WTC11 (cell line): Measurements from ENCODE around the gene MYO6.

Source experiments
- CBFB ChIP-seq: sonication (generic); formaldehyde crosslinking; IDR thresholded peaks from 2 replicates; pipeline ENCODE4 v1.8.1; 2022; ENCODE audit warnings: mild to moderate bottlenecking, low read depth, missing genetic modification reagents
- CREB1 ChIP-seq: sonication (generic); formaldehyde crosslinking; IDR thresholded peaks from 2 replicates; pipeline ENCODE4 v1.8.0; 2023; ENCODE audit warnings: mild to moderate bottlenecking, missing genetic modification reagents
- CTCF ChIP-seq: fragments of 200-600 bp; IDR thresholded peaks from 2 replicates; pipeline ENCODE4 v1.8.0; 2022; ENCODE audit warnings: antibody characterized with exemption
- E2F4 ChIP-seq: sonication (generic); formaldehyde crosslinking; IDR thresholded peaks from 2 replicates; pipeline ENCODE4 v1.8.1; 2022; ENCODE audit warnings: low read depth, mild to moderate bottlenecking, moderate library complexity, missing genetic modification reagents, borderline replicate concordance
- ELF4 ChIP-seq: sonication (generic); formaldehyde crosslinking; IDR thresholded peaks from 2 replicates; pipeline ENCODE4 v1.8.1; 2022; ENCODE audit warnings: low read depth, mild to moderate bottlenecking, moderate library complexity, missing genetic modification reagents
- NR3C1 ChIP-seq: sonication (generic); formaldehyde crosslinking; conservative IDR thresholded peaks from 2 replicates; pipeline ENCODE4 v1.8.1; 2023; ENCODE audit warnings: low read depth, mild to moderate bottlenecking, missing genetic modification reagents
- ZNF263 ChIP-seq: sonication (generic); formaldehyde crosslinking; IDR thresholded peaks from 2 replicates; pipeline ENCODE4 v1.8.1; 2022; ENCODE audit warnings: low read depth, mild to moderate bottlenecking, moderate library complexity, missing genetic modification reagents
- TF ChIP-seq, protein P1 (sequence below): sonication (generic); formaldehyde crosslinking; IDR thresholded peaks from 2 replicates; pipeline ENCODE4 v1.8.1; 2023; ENCODE audit warnings: mild to moderate bottlenecking, missing genetic modification reagents
- TF ChIP-seq, protein P2 (sequence below): sonication (generic); formaldehyde crosslinking; IDR thresholded peaks from 2 replicates; pipeline ENCODE4 v1.8.1; 2023; ENCODE audit warnings: mild to moderate bottlenecking, missing genetic modification reagents, moderate library complexity

DNA sequence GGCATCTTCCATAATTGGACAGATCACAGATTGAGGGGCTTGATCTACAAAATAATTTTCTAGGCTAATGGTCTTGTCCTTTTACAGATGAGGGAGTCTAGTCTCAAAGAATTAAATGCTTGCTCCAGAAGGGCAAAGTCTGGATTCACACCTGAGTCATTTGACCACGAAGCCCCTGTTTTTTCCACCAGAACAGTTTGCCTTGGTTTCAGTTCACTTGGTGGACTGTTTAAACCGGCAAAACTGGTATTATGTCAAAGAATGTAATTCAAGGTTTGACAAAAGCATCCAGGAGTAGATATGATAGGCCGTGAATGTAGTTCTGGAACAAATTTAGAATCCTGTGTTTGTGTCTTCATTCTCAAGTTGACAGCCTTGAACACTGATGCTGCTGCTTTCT lies 3.3 kb downstream of the MYO6 start:
- TF ChIP-seq CTCF (no peak), NR3C1 (no peak), CREB1 (no peak), E2F4 (CRISPR knock-in tag) (no peak), ZNF263 (no peak), CBFB (CRISPR knock-in tag) (no peak), ELF4 (CRISPR knock-in tag) (no peak)
- TF ChIP-seq, protein P1, sequence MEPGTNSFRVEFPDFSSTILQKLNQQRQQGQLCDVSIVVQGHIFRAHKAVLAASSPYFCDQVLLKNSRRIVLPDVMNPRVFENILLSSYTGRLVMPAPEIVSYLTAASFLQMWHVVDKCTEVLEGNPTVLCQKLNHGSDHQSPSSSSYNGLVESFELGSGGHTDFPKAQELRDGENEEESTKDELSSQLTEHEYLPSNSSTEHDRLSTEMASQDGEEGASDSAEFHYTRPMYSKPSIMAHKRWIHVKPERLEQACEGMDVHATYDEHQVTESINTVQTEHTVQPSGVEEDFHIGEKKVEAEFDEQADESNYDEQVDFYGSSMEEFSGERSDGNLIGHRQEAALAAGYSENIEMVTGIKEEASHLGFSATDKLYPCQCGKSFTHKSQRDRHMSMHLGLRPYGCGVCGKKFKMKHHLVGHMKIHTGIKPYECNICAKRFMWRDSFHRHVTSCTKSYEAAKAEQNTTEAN (CRISPR knock-in tag) = no peak
- TF ChIP-seq, protein P2, sequence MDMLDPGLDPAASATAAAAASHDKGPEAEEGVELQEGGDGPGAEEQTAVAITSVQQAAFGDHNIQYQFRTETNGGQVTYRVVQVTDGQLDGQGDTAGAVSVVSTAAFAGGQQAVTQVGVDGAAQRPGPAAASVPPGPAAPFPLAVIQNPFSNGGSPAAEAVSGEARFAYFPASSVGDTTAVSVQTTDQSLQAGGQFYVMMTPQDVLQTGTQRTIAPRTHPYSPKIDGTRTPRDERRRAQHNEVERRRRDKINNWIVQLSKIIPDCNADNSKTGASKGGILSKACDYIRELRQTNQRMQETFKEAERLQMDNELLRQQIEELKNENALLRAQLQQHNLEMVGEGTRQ (CRISPR knock-in tag) = no peak
